ENCODE data around the gene PTH2.

PTH2 gene

DNA sequence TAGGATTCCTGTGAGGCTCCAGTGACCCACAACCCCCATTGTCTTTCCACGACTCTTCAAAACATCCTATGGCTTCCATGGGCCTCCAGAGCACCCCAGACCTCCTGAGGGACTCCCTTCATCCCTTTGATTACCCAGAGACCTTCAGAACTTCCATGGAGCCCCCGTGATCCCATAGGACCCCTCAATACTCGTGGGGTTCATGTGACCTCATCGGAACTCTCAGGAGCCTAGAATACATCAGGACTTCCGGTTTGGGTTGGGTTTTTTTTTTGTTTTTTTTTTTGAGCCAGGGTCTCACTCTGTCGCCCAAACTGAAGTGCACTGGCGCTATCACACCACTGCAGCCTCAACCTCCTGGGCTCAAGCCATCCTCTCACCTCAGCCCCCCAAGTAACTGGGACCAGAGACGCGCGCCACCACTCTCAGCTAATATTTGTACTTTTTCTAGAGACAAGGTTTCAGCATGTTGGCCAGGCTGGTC lies 30.6 kb upstream of the PTH2 start:
- DNase-seq (ENCODE audit: low spot score) = no peak
- Histone ChIP-seq H3K18ac (ENCODE audit: low read length) (peak overlapping the region; percentile 95), H2AFZ (ENCODE audit: low read length) (peak overlapping the region; percentile 92), H3K23ac (ENCODE audit: low read depth, low read length, poor library complexity) (peak overlapping the region; percentile 83), H4K8ac (ENCODE audit: low read depth, low read length) (no peak overlapping the region), H3K4me2 (ENCODE audit: insufficient read depth, low read length, poor library complexity, severe bottlenecking) (peak overlapping the region; percentile 91), H3K79me1 (ENCODE audit: low read depth, low read length) (peaks cover 13% of the 10 kb centered on the region), H3K9ac (ENCODE audit: low read depth, low read length, poor library complexity) (peak overlapping the region; percentile 88), H3K27me3 (ENCODE audit: control insufficient read depth in 3 of 3, insufficient read depth in 3 of 3, low read depth in 1 of 3, low read length in 3 of 3) (no peaks in the 10 kb centered on the region), H2BK120ac (ENCODE audit: low read depth, low read length) (no peak overlapping the region), H2BK5ac (ENCODE audit: low read length) (peak overlapping the region; percentile 62), H4K91ac (ENCODE audit: low read depth, low read length, poor library complexity) (no peak overlapping the region), H3K4me3 (ENCODE audit: low read length in 2 of 2) (peak overlapping the region; percentile 71 to 90), H3K36me3 (replicated peaks in 1 of 2; ENCODE audit: control insufficient read depth in 2 of 2, insufficient read depth in 2 of 2, low read length in 2 of 2) (peaks cover 14 to 25% of the 10 kb centered on the region in 2 donors), H3K4me1 (ENCODE audit: control insufficient read depth in 2 of 2, insufficient read depth in 1 of 2, low read depth in 1 of 2, low read length in 2 of 2) (peaks cover 0 to 5% of the 10 kb centered on the region in 2 donors), H3K14ac (ENCODE audit: low read length) (no peak overlapping the region), H3K9me3 (replicated peaks in 1 of 2; ENCODE audit: control insufficient read depth in 2 of 2, insufficient read depth in 1 of 2, low read depth in 1 of 2, low read length in 2 of 2) (no peaks in the 10 kb centered on the region), H3K4ac (ENCODE audit: low read length) (no peak overlapping the region), H3K27ac (replicated peaks; ENCODE audit: low read length) (peak overlapping the region; percentile 94), H2BK15ac (ENCODE audit: low read length) (no peak overlapping the region), H2AK5ac (ENCODE audit: low read depth, low read length) (peak overlapping the region; percentile 95), H2BK12ac (ENCODE audit: low read length) (no peak overlapping the region)
- WGBS, 2 donors (ENCODE audit: extremely low coverage in 2 of 2, insufficient read length in 2 of 2, insufficient replicate concordance in 1 of 2) = no CpG with 5 or more reads among the region's 10 CpGs

- Histone ChIP-seq H3K23ac (ENCODE audit: low read depth, low read length, poor library complexity) (peak within 1 kb of the TSS; percentile 83), H3K4ac (ENCODE audit: low read length) (no peak within 1 kb of the TSS), H4K8ac (ENCODE audit: low read depth, low read length) (no peak within 1 kb of the TSS), H3K4me2 (ENCODE audit: insufficient read depth, low read length, poor library complexity, severe bottlenecking) (peak within 1 kb of the TSS; percentile 91), H3K14ac (ENCODE audit: low read length) (no peak within 1 kb of the TSS), H2BK15ac (ENCODE audit: low read length) (no peak within 1 kb of the TSS), H3K9ac (ENCODE audit: low read depth, low read length, poor library complexity) (peak within 1 kb of the TSS; percentile 99), H4K91ac (ENCODE audit: low read depth, low read length, poor library complexity) (no peak within 1 kb of the TSS), H3K9me3 (replicated peaks in 1 of 2; ENCODE audit: control insufficient read depth in 2 of 2, insufficient read depth in 1 of 2, low read depth in 1 of 2, low read length in 2 of 2) (no peaks in the 10 kb centered on the region), H2AK5ac (ENCODE audit: low read depth, low read length) (peak within 1 kb of the TSS; percentile 95), H3K36me3 (replicated peaks in 1 of 2; ENCODE audit: control insufficient read depth in 2 of 2, insufficient read depth in 2 of 2, low read length in 2 of 2) (peaks cover 18 to 31% of the 10 kb centered on the region in 2 donors), H3K4me1 (ENCODE audit: control insufficient read depth in 2 of 2, insufficient read depth in 1 of 2, low read depth in 1 of 2, low read length in 2 of 2) (peaks cover 0 to 7% of the 10 kb centered on the region in 2 donors), H3K27me3 (ENCODE audit: control insufficient read depth in 3 of 3, insufficient read depth in 3 of 3, low read depth in 1 of 3, low read length in 3 of 3) (no peaks in the 10 kb centered on the region), H3K18ac (ENCODE audit: low read length) (peak within 1 kb of the TSS; percentile 100), H3K79me1 (ENCODE audit: low read depth, low read length) (peaks cover 14% of the 10 kb centered on the region), H3K27ac (replicated peaks; ENCODE audit: low read length) (peak within 1 kb of the TSS; percentile 99), H2BK5ac (ENCODE audit: low read length) (peak within 1 kb of the TSS; percentile 66), H2BK12ac (ENCODE audit: low read length) (no peak within 1 kb of the TSS), H2BK120ac (ENCODE audit: low read depth, low read length) (no peak within 1 kb of the TSS), H2AFZ (ENCODE audit: low read length) (peak within 1 kb of the TSS; percentile 92), H3K4me3 (ENCODE audit: low read length in 2 of 2) (peak within 1 kb of the TSS; percentile 71 to 90)
- WGBS, 2 donors (ENCODE audit: extremely low coverage in 2 of 2, insufficient read length in 2 of 2, insufficient replicate concordance in 1 of 2) = no CpG with 5 or more reads among the region's 66 CpGs
- peak; percentile 97 for DNase-seq (ENCODE audit: low spot score)
Measured at GRCh38 chr19:49453013-49453756, 29.9 kb upstream of the PTH2 start, which contains the start of gene ALDH16A1. ALDH16A1 (plus strand) TSS chr19:49453225; CDS start chr19:49453332, 107 bp downstream.

DNA sequence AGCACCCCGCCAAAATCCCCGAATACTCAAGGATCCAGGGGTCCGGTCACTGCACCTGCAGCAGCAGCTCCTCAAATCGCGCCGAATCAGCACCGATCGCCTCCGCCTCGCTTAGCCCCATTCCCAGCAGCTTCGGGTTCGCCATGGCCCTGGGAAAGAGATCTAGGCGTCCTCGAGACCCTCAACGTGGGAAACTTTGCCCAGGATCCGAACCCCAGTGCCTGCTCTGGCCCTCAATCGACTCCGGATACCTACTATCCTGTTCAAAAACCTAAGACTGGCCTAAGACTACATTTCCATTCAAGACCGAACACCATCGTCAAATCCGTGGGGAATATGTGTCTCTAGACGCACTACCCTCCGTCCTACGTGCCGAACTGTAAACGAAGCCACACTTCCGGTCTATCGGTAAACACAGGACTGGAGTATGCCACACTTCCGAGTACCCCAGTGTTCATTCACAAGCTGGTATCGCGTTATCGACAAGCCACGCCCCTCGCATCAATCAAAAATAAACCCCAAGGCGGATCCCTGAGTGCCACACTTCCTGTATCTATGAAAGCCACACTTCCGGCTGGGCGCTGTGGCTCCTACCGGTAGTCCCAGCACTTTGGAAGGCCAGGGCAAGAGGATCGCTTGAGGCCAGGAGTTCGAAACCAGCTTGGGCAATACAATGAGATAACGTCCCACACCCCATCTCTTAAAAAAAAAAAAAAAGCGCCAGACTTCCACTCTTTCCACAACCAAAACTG lies 28.4 kb upstream of the PTH2 start, which contains the start of gene PIH1D1:
TSS of gene PIH1D1 (minus strand) at position 385 of the 752 bp plus-strand sequence. CDS start at position 145, 240 bp downstream.
- H2BK15ac ChIP-seq (ENCODE audit: low read length) = no peak within 1 kb of the TSS
- no peak within 1 kb of the TSS for H3K4ac ChIP-seq (ENCODE audit: low read length)
- H4K91ac ChIP-seq (ENCODE audit: low read depth, low read length, poor library complexity) = no peak within 1 kb of the TSS
- H3K9ac ChIP-seq (ENCODE audit: low read depth, low read length, poor library complexity) = peak within 1 kb of the TSS; percentile 92
- no peaks in the 10 kb centered on the region for H3K9me3 ChIP-seq (replicated peaks in 1 of 2; ENCODE audit: control insufficient read depth in 2 of 2, insufficient read depth in 1 of 2, low read depth in 1 of 2, low read length in 2 of 2)
- H2AK5ac ChIP-seq (ENCODE audit: low read depth, low read length) = peak within 1 kb of the TSS; percentile 98
- H3K27ac ChIP-seq (replicated peaks; ENCODE audit: low read length) = peak within 1 kb of the TSS; percentile 99
- H3K4me3 ChIP-seq (ENCODE audit: low read length in 2 of 2) = peak within 1 kb of the TSS; percentile 87 to 98
- H3K4me2 ChIP-seq (ENCODE audit: insufficient read depth, low read length, poor library complexity, severe bottlenecking) = peak within 1 kb of the TSS; percentile 98
- H2BK120ac ChIP-seq (ENCODE audit: low read depth, low read length) = no peak within 1 kb of the TSS
- H3K23ac ChIP-seq (ENCODE audit: low read depth, low read length, poor library complexity) = no peak within 1 kb of the TSS
- H2BK12ac ChIP-seq (ENCODE audit: low read length) = no peak within 1 kb of the TSS
- peak within 1 kb of the TSS; percentile 92 for H2AFZ ChIP-seq (ENCODE audit: low read length)
- no CpG with 5 or more reads among the region's 42 CpGs for WGBS, 2 donors (ENCODE audit: extremely low coverage in 2 of 2, insufficient read length in 2 of 2, insufficient replicate concordance in 1 of 2)
- H3K14ac ChIP-seq (ENCODE audit: low read length) = peak within 1 kb of the TSS; percentile 21
- peak within 1 kb of the TSS; percentile 66 for H2BK5ac ChIP-seq (ENCODE audit: low read length)
- DNase-seq (ENCODE audit: low spot score) = peak; percentile 96
- H3K79me1 ChIP-seq (ENCODE audit: low read depth, low read length) = peaks cover 20% of the 10 kb centered on the region
- H3K18ac ChIP-seq (ENCODE audit: low read length) = peak within 1 kb of the TSS; percentile 92
- no peak within 1 kb of the TSS for H4K8ac ChIP-seq (ENCODE audit: low read depth, low read length)
- peaks cover 31 to 46% of the 10 kb centered on the region in 2 donors for H3K36me3 ChIP-seq (replicated peaks in 1 of 2; ENCODE audit: control insufficient read depth in 2 of 2, insufficient read depth in 2 of 2, low read length in 2 of 2)
- no peaks in the 10 kb centered on the region for H3K27me3 ChIP-seq (ENCODE audit: control insufficient read depth in 3 of 3, insufficient read depth in 3 of 3, low read depth in 1 of 3, low read length in 3 of 3)
- peaks cover 0 to 7% of the 10 kb centered on the region in 2 donors for H3K4me1 ChIP-seq (ENCODE audit: control insufficient read depth in 2 of 2, insufficient read depth in 1 of 2, low read depth in 1 of 2, low read length in 2 of 2)

Data from neuronal stem cell (in vitro differentiated cells).